Smooth muscle cell (in vitro differentiated cells): ENCODE measurements around the gene TFDP2. TPM values are rescaled to one million over a fixed set of nuclear protein-coding genes. Genes with fewer than 3 reads are reported as not detected.

Source experiments
- DNase-seq: peaks from one replicate; lab custom pipeline; 2025; ENCODE audit not compliant: unreplicated experiment; lab: John Stamatoyannopoulos, UW
- H2AFZ ChIP-seq: fragments of 200-600 bp; sonication (generic); 2 replicates; pipeline ENCODE4 v1.6.0; 2016; ENCODE audit warnings: antibody characterized with exemption, low read depth, mild to moderate bottlenecking
- H3F3A ChIP-seq: fragments of 200-600 bp; sonication (generic); 2 replicates; pipeline ENCODE4 v1.6.0; 2017; ENCODE audit warnings: antibody characterized with exemption, low read depth
- H3K27ac ChIP-seq: fragments of 200-600 bp; sonication (generic); 2 replicates; pipeline ENCODE4 v1.5.1; 2016; ENCODE audit warnings: low read depth, mild to moderate bottlenecking
- H3K27me3 ChIP-seq: fragments of 200-600 bp; sonication (generic); 2 replicates; pipeline ENCODE4 v1.6.1; 2016; ENCODE audit warnings: low read depth, mild to moderate bottlenecking
- H3K36me3 ChIP-seq: fragments of 200-600 bp; sonication (generic); 2 replicates; pipeline ENCODE4 v1.5.1; 2016; ENCODE audit warnings: low read depth
- H3K4me1 ChIP-seq: fragments of 200-600 bp; sonication (generic); 2 replicates; pipeline ENCODE4 v1.5.1; 2016; ENCODE audit warnings: low read depth
- H3K4me2 ChIP-seq: fragments of 200-600 bp; sonication (generic); 2 replicates; pipeline ENCODE4 v1.6.0; 2016; ENCODE audit warnings: mild to moderate bottlenecking
- H3K4me3 ChIP-seq: fragments of 200-600 bp; sonication (generic); 2 replicates; pipeline ENCODE4 v1.5.1; 2016; ENCODE audit warnings: mild to moderate bottlenecking
- H3K79me2 ChIP-seq: fragments of 200-600 bp; sonication (generic); 2 replicates; pipeline ENCODE4 v1.6.0; 2016; ENCODE audit warnings: low read depth, mild to moderate bottlenecking
- H3K9ac ChIP-seq: fragments of 200-600 bp; sonication (generic); 2 replicates; pipeline ENCODE4 v1.6.0; 2016; ENCODE audit warnings: low read depth
- H3K9me3 ChIP-seq: fragments of 200-600 bp; sonication (generic); replicated peaks from 2 replicates; pipeline ENCODE4 v1.5.1; 2016; ENCODE audit warnings: low read depth
- H4K20me1 ChIP-seq: fragments of 200-600 bp; sonication (generic); 2 replicates; pipeline ENCODE4 v1.6.0; 2016; ENCODE audit warnings: low read depth
- CTCF ChIP-seq: fragments of 200-600 bp; sonication (generic); IDR thresholded peaks from 2 replicates; pipeline ENCODE4 v1.5.1; 2017; ENCODE audit warnings: borderline replicate concordance, mild to moderate bottlenecking, antibody characterized with exemption; ENCODE audit not compliant: insufficient read depth, poor library complexity, severe bottlenecking
- WGBS: methylation state at CpG from one replicate; pipeline ENCODE4 v1.1.7; 2016; ENCODE audit warnings: low lambda C conversion rate; 5-methylcytosine and 5-hydroxymethylcytosine counted together
- polyA plus RNA-seq: library from polyadenylated mRNA; unstranded; fragments of >200 nt; fragmentation: Nextera tagmentation; extraction: Ambion mirVana; gene quantifications from 2 replicates; pipeline ENCODE4 v1.2.1, GENCODE V29; 2016
- total RNA-seq: library from RNA; depleted of rRNA; stranded (reverse); fragments of >200 nt; gene quantifications from 2 replicates; pipeline ENCODE4 v1.2.3, GENCODE V29; 2014

Gene TFDP2
- total and polyA plus RNA-seq, 2 experiments from 2014 or later, result 39.9 to 54.3 TPM

GRCh38 chr3:141972399-141972798, 176.9 kb downstream of the TFDP2 start:
- Histone ChIP-seq H2AFZ (no peak overlapping the region), H3K4me3 (no peak overlapping the region), H3K27ac (no peak overlapping the region), H4K20me1 (no peaks in the 10 kb centered on the region), H3K9ac (no peak overlapping the region), H3K4me1 (no peaks in the 10 kb centered on the region), H3K36me3 (no peaks in the 10 kb centered on the region), H3K27me3 (no peaks in the 10 kb centered on the region), H3F3A (no peaks in the 10 kb centered on the region), H3K79me2 (no peaks in the 10 kb centered on the region), H3K9me3 (no peaks in the 10 kb centered on the region), H3K4me2 (no peak overlapping the region)
- TF ChIP-seq CTCF, result no peak
- 42% methylated on average over 2 of the region's 2 CpGs for WGBS
- no peak for DNase-seq

GRCh38 chr3:141971571-141971970, 177.8 kb downstream of the TFDP2 start:
- no peak overlapping the region for H3K9ac ChIP-seq
- H3K27me3 ChIP-seq, result no peaks in the 10 kb centered on the region
- H3K27ac ChIP-seq, result no peak overlapping the region
- H3K4me1 ChIP-seq, result no peaks in the 10 kb centered on the region
- no peaks in the 10 kb centered on the region for H3K36me3 ChIP-seq
- no peak for DNase-seq
- no peaks in the 10 kb centered on the region for H3K9me3 ChIP-seq
- no peaks in the 10 kb centered on the region for H4K20me1 ChIP-seq
- WGBS, result 100% methylated on average over 1 of the region's 1 CpG
- H2AFZ ChIP-seq, result no peak overlapping the region
- H3K4me3 ChIP-seq, result no peak overlapping the region
- no peaks in the 10 kb centered on the region for H3F3A ChIP-seq
- no peak for TF ChIP-seq CTCF
- no peaks in the 10 kb centered on the region for H3K79me2 ChIP-seq
- no peak overlapping the region for H3K4me2 ChIP-seq

GRCh38 chr3:141969711-141970110, 179.6 kb downstream of the TFDP2 start:
- Histone ChIP-seq H3F3A (no peaks in the 10 kb centered on the region), H4K20me1 (no peaks in the 10 kb centered on the region), H3K4me2 (no peak overlapping the region), H3K9ac (no peak overlapping the region), H3K4me1 (no peaks in the 10 kb centered on the region), H3K27ac (no peak overlapping the region), H3K36me3 (no peaks in the 10 kb centered on the region), H3K79me2 (no peaks in the 10 kb centered on the region), H2AFZ (no peak overlapping the region), H3K27me3 (no peaks in the 10 kb centered on the region), H3K9me3 (no peaks in the 10 kb centered on the region), H3K4me3 (no peak overlapping the region)
- no peak for TF ChIP-seq CTCF
- 88% methylated on average over 6 of the region's 6 CpGs for WGBS
- DNase-seq, result no peak

- H4K20me1 ChIP-seq, result peaks cover under 1% of the 10 kb centered on the region
- H3F3A ChIP-seq, result peaks cover 10% of the 10 kb centered on the region
- no peaks in the 10 kb centered on the region for H3K79me2 ChIP-seq
- no peak overlapping the region for H3K27ac ChIP-seq
- H2AFZ ChIP-seq, result no peak overlapping the region
- H3K36me3 ChIP-seq, result no peaks in the 10 kb centered on the region
- H3K27me3 ChIP-seq, result no peaks in the 10 kb centered on the region
- H3K4me3 ChIP-seq, result no peak overlapping the region
- H3K4me1 ChIP-seq, result peaks cover 5% of the 10 kb centered on the region
- no peak overlapping the region for H3K9ac ChIP-seq
- no peak for TF ChIP-seq CTCF
- 91% methylated on average over 1 of the region's 1 CpG for WGBS
- H3K9me3 ChIP-seq, result no peaks in the 10 kb centered on the region
- no peak for DNase-seq
- H3K4me2 ChIP-seq, result no peak overlapping the region
Observed at GRCh38 chr3:141965471-141965870, 183.9 kb downstream of the TFDP2 start.
